Hepatocyte (in vitro differentiated cells): Measurements from ENCODE around the gene CFAP54. TPM values are rescaled to one million over a fixed set of nuclear protein-coding genes. Genes with fewer than 3 reads are reported as not detected.

Experiments used
- DNase-seq: peaks from one replicate; pipeline ENCODE4 v3.0.0-alpha.2; 2016; ENCODE audit warnings: low spot score
- H2AFZ ChIP-seq: fragments of 200-600 bp; sonication (generic); 2 replicates; pipeline ENCODE4 v1.6.0; 2016; ENCODE audit warnings: antibody characterized with exemption, mild to moderate bottlenecking
- H3K27ac ChIP-seq: fragments of 200-600 bp; sonication (generic); 2 replicates; pipeline ENCODE4 v1.5.1; 2016; ENCODE audit warnings: mild to moderate bottlenecking
- H3K27me3 ChIP-seq: fragments of 200-600 bp; sonication (generic); 2 replicates; pipeline ENCODE4 v1.6.1; 2016
- H3K36me3 ChIP-seq: fragments of 200-600 bp; sonication (generic); replicated peaks from 2 replicates; pipeline ENCODE4 v1.5.1; 2016; ENCODE audit warnings: low read depth; ENCODE audit not compliant: insufficient read depth
- H3K4me1 ChIP-seq: fragments of 200-600 bp; sonication (generic); 2 replicates; pipeline ENCODE4 v1.5.1; 2016; ENCODE audit warnings: mild to moderate bottlenecking, moderate library complexity; ENCODE audit not compliant: insufficient read depth
- H3K4me2 ChIP-seq: fragments of 200-600 bp; sonication (generic); 2 replicates; pipeline ENCODE4 v1.6.0; 2016
- H3K4me3 ChIP-seq: fragments of 200-600 bp; sonication (generic); 2 replicates; pipeline ENCODE4 v1.5.1; 2016; ENCODE audit warnings: mild to moderate bottlenecking
- H3K79me2 ChIP-seq: fragments of 200-600 bp; sonication (generic); 2 replicates; pipeline ENCODE4 v1.6.0; 2017; ENCODE audit warnings: mild to moderate bottlenecking
- H3K9me2 ChIP-seq: fragments of 200-600 bp; sonication (generic); replicated peaks from 2 replicates; pipeline ENCODE4 v1.6.0; 2017; ENCODE audit warnings: mild to moderate bottlenecking; ENCODE audit not compliant: insufficient read depth
- H3K9me3 ChIP-seq: fragments of 200-600 bp; sonication (generic); 2 replicates; pipeline ENCODE4 v1.5.1; 2016; ENCODE audit warnings: low read depth, mild to moderate bottlenecking
- H4K20me1 ChIP-seq: fragments of 200-600 bp; sonication (generic); 2 replicates; pipeline ENCODE4 v1.6.0; 2016; ENCODE audit warnings: mild to moderate bottlenecking; ENCODE audit not compliant: insufficient read depth, poor library complexity, severe bottlenecking
- EZH2 ChIP-seq: fragments of 200-600 bp; sonication (generic); IDR thresholded peaks from 2 replicates; pipeline ENCODE4 v1.6.1; 2016; ENCODE audit warnings: antibody characterized with exemption, mild to moderate bottlenecking, borderline replicate concordance
- EZH2phosphoT487 ChIP-seq: fragments of 200-600 bp; sonication (generic); IDR thresholded peaks from one replicate; pipeline ENCODE4 v1.6.1; 2018; ENCODE audit warnings: antibody characterized with exemption, mild to moderate bottlenecking, low read depth, moderate library complexity; ENCODE audit not compliant: unreplicated experiment, severe bottlenecking
- WGBS: methylation state at CpG from one replicate; pipeline ENCODE4 v1.1.6; 2016; ENCODE audit warnings: low lambda C conversion rate; ENCODE audit errors: missing lambda C conversion rate; 5-methylcytosine and 5-hydroxymethylcytosine counted together
- polyA plus RNA-seq: library from polyadenylated mRNA; unstranded; fragments of >200 nt; fragmentation: Nextera tagmentation; extraction: Ambion mirVana; gene quantifications from 2 replicates; pipeline ENCODE4 v1.2.1, GENCODE V29; 2016
- total RNA-seq: library from RNA; depleted of rRNA; stranded (reverse); fragments of >200 nt; gene quantifications from 2 replicates; pipeline ENCODE4 v1.2.3, GENCODE V29; 2014
- TF ChIP-seq, protein P1 (sequence below): fragments of 200-600 bp; sonication (generic); IDR thresholded peaks from 2 replicates; pipeline ENCODE4 v1.5.1; 2016; ENCODE audit warnings: antibody characterized with exemption, mild to moderate bottlenecking; ENCODE audit not compliant: poor library complexity

CFAP54 gene
- total and polyA plus RNA-seq, 2 experiments from 2014 or later, result 0.64 to 0.67 TPM

DNA sequence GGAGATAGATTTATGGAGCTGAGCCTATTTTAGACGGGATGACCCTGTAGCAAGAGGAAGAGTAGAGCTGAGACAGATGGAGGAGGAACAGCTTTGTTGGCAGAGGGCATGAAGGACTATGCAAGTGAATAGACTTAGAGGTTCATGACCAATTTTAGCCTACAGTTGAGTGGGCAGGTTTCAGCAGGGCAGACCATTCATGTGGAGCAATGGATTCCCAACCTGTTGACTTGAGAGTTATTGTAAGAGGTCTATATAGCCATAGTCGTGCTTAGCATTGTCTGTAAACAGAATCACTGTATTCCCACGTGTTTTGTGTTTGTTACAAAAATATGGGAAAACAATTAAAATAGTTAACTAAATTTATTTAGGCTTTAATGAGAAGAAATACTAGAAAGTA lies 116.8 kb downstream of the CFAP54 start:
- TF ChIP-seq, protein P1, sequence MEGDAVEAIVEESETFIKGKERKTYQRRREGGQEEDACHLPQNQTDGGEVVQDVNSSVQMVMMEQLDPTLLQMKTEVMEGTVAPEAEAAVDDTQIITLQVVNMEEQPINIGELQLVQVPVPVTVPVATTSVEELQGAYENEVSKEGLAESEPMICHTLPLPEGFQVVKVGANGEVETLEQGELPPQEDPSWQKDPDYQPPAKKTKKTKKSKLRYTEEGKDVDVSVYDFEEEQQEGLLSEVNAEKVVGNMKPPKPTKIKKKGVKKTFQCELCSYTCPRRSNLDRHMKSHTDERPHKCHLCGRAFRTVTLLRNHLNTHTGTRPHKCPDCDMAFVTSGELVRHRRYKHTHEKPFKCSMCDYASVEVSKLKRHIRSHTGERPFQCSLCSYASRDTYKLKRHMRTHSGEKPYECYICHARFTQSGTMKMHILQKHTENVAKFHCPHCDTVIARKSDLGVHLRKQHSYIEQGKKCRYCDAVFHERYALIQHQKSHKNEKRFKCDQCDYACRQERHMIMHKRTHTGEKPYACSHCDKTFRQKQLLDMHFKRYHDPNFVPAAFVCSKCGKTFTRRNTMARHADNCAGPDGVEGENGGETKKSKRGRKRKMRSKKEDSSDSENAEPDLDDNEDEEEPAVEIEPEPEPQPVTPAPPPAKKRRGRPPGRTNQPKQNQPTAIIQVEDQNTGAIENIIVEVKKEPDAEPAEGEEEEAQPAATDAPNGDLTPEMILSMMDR, result no peak
- TF ChIP-seq EZH2phosphoT487 (no peak), EZH2 (no peak)
- no peaks in the 10 kb centered on the region for H3K4me1 ChIP-seq
- WGBS, result 73% methylated on average over 3 of the region's 3 CpGs
- no peaks in the 10 kb centered on the region for H3K36me3 ChIP-seq
- no peaks in the 10 kb centered on the region for H3K9me3 ChIP-seq
- DNase-seq, result no peak
- no peaks in the 10 kb centered on the region for H3K9me2 ChIP-seq
- H4K20me1 ChIP-seq, result no peaks in the 10 kb centered on the region
- no peak overlapping the region for H3K4me3 ChIP-seq
- H2AFZ ChIP-seq, result no peak overlapping the region
- H3K27ac ChIP-seq, result no peak overlapping the region
- H3K4me2 ChIP-seq, result no peak overlapping the region
- H3K27me3 ChIP-seq, result peaks cover 4% of the 10 kb centered on the region
- no peaks in the 10 kb centered on the region for H3K79me2 ChIP-seq

GRCh38 chr12:96606644-96607043 lies 117.3 kb downstream of the CFAP54 start:
- Histone ChIP-seq H3K27ac (no peak overlapping the region), H3K9me3 (no peaks in the 10 kb centered on the region), H3K4me3 (no peak overlapping the region), H3K27me3 (peaks cover 4% of the 10 kb centered on the region), H3K79me2 (no peaks in the 10 kb centered on the region), H3K9me2 (no peaks in the 10 kb centered on the region), H3K4me1 (no peaks in the 10 kb centered on the region), H3K36me3 (no peaks in the 10 kb centered on the region), H2AFZ (no peak overlapping the region), H3K4me2 (no peak overlapping the region), H4K20me1 (no peaks in the 10 kb centered on the region)
- TF ChIP-seq, protein P1, result no peak
- TF ChIP-seq EZH2phosphoT487 (no peak), EZH2 (no peak)
- no peak for DNase-seq
- 77% methylated on average over 4 of the region's 4 CpGs for WGBS

- Histone ChIP-seq H3K4me1 (no peaks in the 10 kb centered on the region), H4K20me1 (no peaks in the 10 kb centered on the region), H2AFZ (no peak overlapping the region), H3K9me2 (no peaks in the 10 kb centered on the region), H3K9me3 (no peaks in the 10 kb centered on the region), H3K36me3 (no peaks in the 10 kb centered on the region), H3K79me2 (no peaks in the 10 kb centered on the region), H3K4me2 (no peak overlapping the region), H3K27ac (no peak overlapping the region), H3K4me3 (no peak overlapping the region), H3K27me3 (no peaks in the 10 kb centered on the region)
- whole genome bisulfite sequencing, result 78% methylated on average over 2 of the region's 2 CpGs
- TF ChIP-seq EZH2phosphoT487 (no peak), EZH2 (no peak)
- TF ChIP-seq, protein P1, result no peak
- DNase-seq, result no peak
These were observed 127.8 kb downstream of the CFAP54 start for GRCh38 chr12:96617178-96617577.

- DNase-seq, result no peak
- H2AFZ ChIP-seq, result no peak overlapping the region
- no peaks in the 10 kb centered on the region for H3K9me3 ChIP-seq
- H3K27me3 ChIP-seq, result no peaks in the 10 kb centered on the region
- no peaks in the 10 kb centered on the region for H3K79me2 ChIP-seq
- H3K9me2 ChIP-seq, result no peaks in the 10 kb centered on the region
- H3K4me3 ChIP-seq, result no peak overlapping the region
- H3K36me3 ChIP-seq, result no peaks in the 10 kb centered on the region
- no peak overlapping the region for H3K4me2 ChIP-seq
- H3K27ac ChIP-seq, result no peak overlapping the region
- no peaks in the 10 kb centered on the region for H3K4me1 ChIP-seq
- no peaks in the 10 kb centered on the region for H4K20me1 ChIP-seq
- TF ChIP-seq, protein P1, result no peak
- no peak for TF ChIP-seq EZH2
- no peak for TF ChIP-seq EZH2phosphoT487
These were observed 133.8 kb downstream of the CFAP54 start for GRCh38 chr12:96623155-96623554.
